Vagina (tissue), 2 donors: ENCODE data around the gene CDKL1. TPM values are rescaled to one million over a fixed set of nuclear protein-coding genes. Genes with fewer than 3 reads are reported as not detected.

Source experiments
- DNase-seq, 2 donors: peaks; one replicate each; pipeline ENCODE4 v3.0.0-alpha.2; 2017; ENCODE audit errors: extremely low spot score in 2 of 2
- H3K27ac ChIP-seq: fragments of 200-600 bp; sonication (generic); one replicate; pipeline ENCODE4 v1.5.1; 2019
- H3K27me3 ChIP-seq: fragments of 200-600 bp; sonication (generic); one replicate; pipeline ENCODE4 v1.5.1; 2019
- H3K36me3 ChIP-seq, 2 donors: fragments of 200-600 bp; sonication (generic); one replicate each; pipeline ENCODE4 v1.5.1; 2017 to 2019
- H3K4me1 ChIP-seq: fragments of 200-600 bp; sonication (generic); one replicate; pipeline ENCODE4 v1.5.1; 2019
- H3K4me3 ChIP-seq, 2 donors: fragments of 200-600 bp; sonication (generic); 1 replicate in 1 of 2; 2 replicates in 1 of 2; pipeline ENCODE4 v1.5.1; 2016 to 2019
- H3K9me3 ChIP-seq: fragments of 200-600 bp; sonication (generic); one replicate; pipeline ENCODE4 v1.5.1; 2019
- CTCF ChIP-seq, 3 experiments: fragments of 450-650 bp in 2 of 3; fragments of 200-600 bp in 1 of 3; sonication (generic) in 1 of 3; IDR thresholded peaks; one replicate each; pipeline ENCODE4 v1.5.1; 2017 to 2019; ENCODE audit warnings: antibody characterized with exemption in 3 of 3, mild to moderate bottlenecking in 2 of 3, moderate library complexity in 2 of 3
- POLR2A ChIP-seq, 2 donors: fragments of 450-650 bp; IDR thresholded peaks; one replicate each; pipeline ENCODE4 v1.6.1; 2017; ENCODE audit warnings: antibody characterized with exemption in 2 of 2, mild to moderate bottlenecking in 2 of 2, moderate library complexity in 2 of 2
- POLR2AphosphoS5 ChIP-seq, 2 donors: sonication (generic); formaldehyde crosslinking; IDR thresholded peaks; one replicate each; pipeline ENCODE4 v1.9.0; 2017; ENCODE audit warnings: antibody characterized with exemption in 2 of 2, mild to moderate bottlenecking in 2 of 2, low read depth in 1 of 2; ENCODE audit not compliant: insufficient read depth in 1 of 2
- intact Hi-C: fragments of 100-400 bp; cut with DNase I; formaldehyde crosslinking; loops from one replicate; pipeline ENCODE4 v1.15.1; 2023
- total RNA-seq: library from RNA; depleted of rRNA; stranded (reverse); fragments of >200 nt; gene quantifications from one replicate; pipeline ENCODE4 v1.2.3, GENCODE V29; 2016

CDKL1 gene
- total RNA-seq, 1 donor from 2014 or later: 30.7 TPM

DNA sequence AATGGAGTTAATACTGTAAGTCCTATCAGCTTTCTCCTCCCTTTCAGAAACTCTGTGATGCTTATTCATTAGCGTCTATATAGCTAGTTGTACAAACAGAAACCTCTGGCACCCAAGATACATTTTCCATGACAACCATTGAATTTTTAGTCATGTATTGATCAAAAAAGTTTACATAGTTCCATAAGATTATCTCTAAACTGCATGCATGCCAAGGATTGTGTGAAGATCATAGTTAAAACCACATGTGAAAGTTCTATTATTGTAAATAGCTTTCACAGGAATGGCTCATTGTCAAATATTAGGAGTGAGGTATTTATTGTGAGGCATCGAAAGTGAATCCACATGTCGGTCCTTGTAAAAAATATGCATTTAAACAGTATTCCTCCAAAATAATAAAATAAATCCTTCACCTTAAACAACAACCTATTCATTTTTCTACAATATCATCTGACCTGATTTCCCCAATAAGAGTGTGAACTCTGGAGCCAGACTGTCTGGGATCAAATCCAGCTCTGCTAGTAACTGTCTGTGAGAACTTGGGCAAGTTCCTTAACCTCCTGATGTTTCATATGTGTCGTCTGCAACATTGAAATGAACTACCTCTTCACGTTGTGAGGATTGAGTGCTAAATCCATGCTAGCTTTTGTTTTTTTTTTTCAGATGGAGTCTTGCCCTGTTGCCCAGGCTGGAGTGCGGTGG, 10.6 kb upstream of the CDKL1 start:
- DNase-seq: no peak
- no peaks in the 10 kb centered on the region for H3K27me3 ChIP-seq
- no peaks in the 10 kb centered on the region for H3K9me3 ChIP-seq
- peaks cover 15% of the 10 kb centered on the region for H3K4me1 ChIP-seq
- intact Hi-C loops: no loop called here
- TF ChIP-seq POLR2AphosphoS5 (IDR thresholded peaks at IDR 0.05; ENCODE audit: insufficient read depth in 1 of 2, low read depth in 1 of 2) (no peak), POLR2A (IDR thresholded peaks at IDR 0.05) (no peak), CTCF (IDR thresholded peaks at IDR 0.05) (no peak)
- no peak overlapping the region for H3K4me3 ChIP-seq
- no peak overlapping the region for H3K27ac ChIP-seq
- H3K36me3 ChIP-seq: no peaks in the 10 kb centered on the region

DNA sequence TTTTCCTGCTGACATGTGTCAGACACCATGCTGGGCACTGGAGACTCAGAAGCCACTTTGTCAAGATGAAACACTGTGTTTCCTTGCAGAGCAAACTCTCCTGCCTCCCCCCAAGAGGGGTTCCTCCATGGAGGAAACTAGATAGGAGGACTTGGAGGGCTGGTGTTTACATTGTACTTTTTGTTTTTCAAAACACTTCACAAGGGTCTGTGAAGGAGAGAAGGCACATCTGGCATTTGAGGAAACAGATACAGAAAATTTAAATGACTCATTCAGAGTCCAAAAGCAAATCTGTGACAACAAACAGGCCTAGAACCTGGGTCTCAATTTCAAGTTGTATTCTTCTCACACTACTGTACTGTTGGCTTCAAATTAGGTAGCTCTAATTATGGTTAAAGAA, 6.7 kb upstream of the CDKL1 start:
- intact Hi-C loops: no loop called here
- peak in 1 of 2 donors; percentile 22 for DNase-seq
- Histone ChIP-seq H3K4me3 (no peak overlapping the region), H3K27me3 (no peaks in the 10 kb centered on the region), H3K9me3 (no peaks in the 10 kb centered on the region), H3K27ac (no peak overlapping the region), H3K4me1 (peaks cover 23% of the 10 kb centered on the region), H3K36me3 (no peaks in the 10 kb centered on the region)
- TF ChIP-seq POLR2AphosphoS5 (IDR thresholded peaks at IDR 0.05; ENCODE audit: insufficient read depth in 1 of 2, low read depth in 1 of 2): no peak
- TF ChIP-seq CTCF (IDR thresholded peaks at IDR 0.05): no peak
- TF ChIP-seq POLR2A (IDR thresholded peaks at IDR 0.05): no peak

DNA sequence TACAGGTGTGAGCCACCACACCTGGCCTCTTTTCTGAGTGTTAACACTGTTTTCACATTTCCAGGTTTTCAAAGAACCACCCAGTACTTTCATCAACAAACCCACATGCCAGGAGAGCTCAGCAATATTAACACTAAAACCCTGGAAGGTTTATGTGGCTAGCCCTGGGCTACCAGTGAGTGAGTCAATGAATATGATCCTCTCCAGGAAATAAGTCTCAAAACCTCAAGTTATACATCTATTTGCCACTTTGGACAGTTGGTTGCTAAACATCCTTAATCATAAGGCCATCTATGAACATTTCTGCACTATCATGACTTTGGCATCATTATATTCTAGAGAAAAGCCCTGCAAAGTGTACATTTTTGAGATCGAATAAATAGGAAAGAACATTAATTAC, 6.3 kb upstream of the CDKL1 start:
- TF ChIP-seq POLR2AphosphoS5 (IDR thresholded peaks at IDR 0.05; ENCODE audit: insufficient read depth in 1 of 2, low read depth in 1 of 2) (no peak), CTCF (IDR thresholded peaks at IDR 0.05) (no peak), POLR2A (IDR thresholded peaks at IDR 0.05) (no peak)
- H3K36me3 ChIP-seq: no peaks in the 10 kb centered on the region
- no peaks in the 10 kb centered on the region for H3K27me3 ChIP-seq
- peaks cover 27% of the 10 kb centered on the region for H3K4me1 ChIP-seq
- peak in 1 of 2 donors; percentile 27 for DNase-seq
- no peaks in the 10 kb centered on the region for H3K9me3 ChIP-seq
- intact Hi-C loops: no loop called here
- H3K27ac ChIP-seq: no peak overlapping the region
- H3K4me3 ChIP-seq: no peak overlapping the region

DNA sequence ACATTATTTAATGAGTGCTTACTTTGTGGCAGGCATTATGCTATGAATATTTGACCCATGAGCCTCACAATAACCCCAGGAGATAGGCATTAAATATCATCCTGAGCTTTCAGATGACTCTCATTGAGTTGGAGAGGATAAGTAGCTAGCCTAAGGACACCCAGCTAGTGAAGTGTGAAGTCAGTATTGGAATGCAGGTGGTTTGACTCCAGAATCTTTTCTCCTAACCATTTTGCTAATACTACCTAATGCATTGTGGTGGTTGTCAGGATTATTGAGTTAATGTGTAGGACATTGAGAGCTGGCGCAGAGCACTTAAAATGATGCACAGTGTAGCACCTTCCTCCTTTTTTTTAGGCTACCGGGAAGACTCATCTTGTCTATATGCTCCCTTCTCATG, 3.8 kb upstream of the CDKL1 start:
- peak overlapping the region; percentile 17 for H3K27ac ChIP-seq
- H3K27me3 ChIP-seq: no peaks in the 10 kb centered on the region
- no peak for TF ChIP-seq CTCF (IDR thresholded peaks at IDR 0.05)
- TF ChIP-seq POLR2AphosphoS5 (IDR thresholded peaks at IDR 0.05; ENCODE audit: insufficient read depth in 1 of 2, low read depth in 1 of 2): no peak
- TF ChIP-seq POLR2A (IDR thresholded peaks at IDR 0.05): no peak
- intact Hi-C loops: no loop called here
- H3K4me3 ChIP-seq: no peak overlapping the region
- no peak for DNase-seq
- H3K36me3 ChIP-seq: no peaks in the 10 kb centered on the region
- peaks cover 35% of the 10 kb centered on the region for H3K4me1 ChIP-seq
- H3K9me3 ChIP-seq: no peaks in the 10 kb centered on the region

GRCh38 chr14:50399251-50400032, 2.8 kb upstream of the CDKL1 start:
- no peaks in the 10 kb centered on the region for H3K27me3 ChIP-seq
- H3K27ac ChIP-seq: peak overlapping the region; percentile 17
- TF ChIP-seq CTCF (IDR thresholded peaks at IDR 0.05) (no peak), POLR2AphosphoS5 (IDR thresholded peaks at IDR 0.05; ENCODE audit: insufficient read depth in 1 of 2, low read depth in 1 of 2) (peak in 1 of 2 donors; percentile 24), POLR2A (IDR thresholded peaks at IDR 0.05) (no peak)
- no peak overlapping the region for H3K4me3 ChIP-seq
- peak in 1 of 2 donors; percentile 42 for DNase-seq
- intact Hi-C loops: loop anchor here (10.0 kb wide), 1 partner anchor 55 kb away; no protein-coding TSS in a partner anchor
- H3K4me1 ChIP-seq: peaks cover 35% of the 10 kb centered on the region
- H3K36me3 ChIP-seq: no peaks in the 10 kb centered on the region
- H3K9me3 ChIP-seq: no peaks in the 10 kb centered on the region
